Activated CD8-positive, alpha-beta memory T cell treated with anti-CD3 and anti-CD28 coated beads for 48 hours (primary cell): ENCODE results near the gene TSPOAP1.

Experiments
- DNase-seq, 3 experiments: peaks; one replicate each; pipeline ENCODE4 v3.0.0-alpha.2; 2020; ENCODE audit warnings: low read depth in 2 of 3, low spot score in 2 of 3

Gene TSPOAP1

DNA sequence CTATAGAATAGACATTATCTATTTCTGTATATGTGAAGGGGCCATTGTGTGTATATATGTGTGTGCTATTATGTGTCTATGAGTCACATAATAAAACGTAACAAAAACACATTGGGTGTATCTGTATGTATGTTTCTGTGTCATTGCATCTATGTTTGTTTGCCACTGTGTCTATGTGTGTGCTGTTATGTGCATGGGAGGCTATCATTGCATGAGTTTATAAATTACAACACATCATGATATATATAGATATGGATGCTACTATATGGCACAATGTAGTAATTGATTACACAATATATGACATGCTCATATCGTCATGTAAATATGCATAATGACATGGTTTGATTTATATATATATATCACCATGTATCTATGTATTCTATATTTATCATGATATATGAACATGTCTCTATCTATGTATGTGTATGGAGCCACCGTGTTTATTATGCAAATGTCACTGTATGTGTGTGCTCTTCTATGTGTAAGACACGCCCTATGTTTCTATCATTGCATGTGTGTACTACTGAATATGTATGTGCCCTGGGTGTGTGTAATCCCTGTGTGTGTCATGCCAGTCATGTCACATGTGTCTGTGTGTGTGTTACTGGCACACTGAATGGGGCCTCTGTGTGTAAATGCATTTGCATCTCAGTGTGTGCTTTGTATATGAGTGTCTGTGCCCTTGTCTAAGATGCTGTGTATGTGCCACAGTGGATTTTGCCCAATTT lies 1.4 kb upstream of the TSPOAP1 start:
- DNase-seq, result peak in 1 of 3 experiments; percentile 61

DNA sequence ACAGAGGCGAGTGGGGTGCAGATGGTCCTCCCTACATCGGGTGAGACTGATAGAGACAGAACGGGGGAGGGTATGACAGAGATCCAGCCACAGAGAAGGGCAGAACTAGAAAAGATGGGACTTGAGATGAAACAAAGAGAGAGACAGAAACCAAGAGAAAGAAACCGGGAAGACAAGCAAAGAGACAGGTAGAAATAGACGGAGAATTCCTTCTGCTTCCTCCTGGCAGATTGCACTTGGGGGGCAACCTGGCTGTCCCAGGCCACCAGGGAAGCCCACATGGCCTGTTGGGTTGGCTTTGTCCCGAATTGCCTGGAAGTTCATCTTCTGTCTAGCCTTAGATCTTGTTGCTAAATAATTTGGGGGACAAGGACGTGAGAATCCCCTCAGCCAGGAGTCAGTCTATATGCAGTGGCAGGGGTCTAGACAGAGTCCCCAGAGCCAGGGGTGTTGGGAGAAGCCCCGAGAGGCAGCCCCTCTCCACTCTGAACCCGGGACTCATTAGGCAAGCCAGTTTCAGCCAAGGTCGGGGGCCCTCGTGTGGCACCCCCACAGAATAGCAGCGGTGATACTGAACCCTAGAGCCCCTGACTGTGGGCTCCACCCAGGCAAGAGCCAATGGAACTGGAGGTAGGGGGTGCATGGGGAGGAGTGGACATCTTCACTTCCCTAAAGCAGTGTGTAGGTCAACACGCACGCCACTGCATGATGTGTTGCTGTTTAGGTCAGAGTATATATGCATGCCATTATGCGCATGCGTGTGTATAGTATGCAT lies 627 bp upstream of the TSPOAP1 start:
- DNase-seq, result peak; percentile 84 to 94 (median 92)

DNA sequence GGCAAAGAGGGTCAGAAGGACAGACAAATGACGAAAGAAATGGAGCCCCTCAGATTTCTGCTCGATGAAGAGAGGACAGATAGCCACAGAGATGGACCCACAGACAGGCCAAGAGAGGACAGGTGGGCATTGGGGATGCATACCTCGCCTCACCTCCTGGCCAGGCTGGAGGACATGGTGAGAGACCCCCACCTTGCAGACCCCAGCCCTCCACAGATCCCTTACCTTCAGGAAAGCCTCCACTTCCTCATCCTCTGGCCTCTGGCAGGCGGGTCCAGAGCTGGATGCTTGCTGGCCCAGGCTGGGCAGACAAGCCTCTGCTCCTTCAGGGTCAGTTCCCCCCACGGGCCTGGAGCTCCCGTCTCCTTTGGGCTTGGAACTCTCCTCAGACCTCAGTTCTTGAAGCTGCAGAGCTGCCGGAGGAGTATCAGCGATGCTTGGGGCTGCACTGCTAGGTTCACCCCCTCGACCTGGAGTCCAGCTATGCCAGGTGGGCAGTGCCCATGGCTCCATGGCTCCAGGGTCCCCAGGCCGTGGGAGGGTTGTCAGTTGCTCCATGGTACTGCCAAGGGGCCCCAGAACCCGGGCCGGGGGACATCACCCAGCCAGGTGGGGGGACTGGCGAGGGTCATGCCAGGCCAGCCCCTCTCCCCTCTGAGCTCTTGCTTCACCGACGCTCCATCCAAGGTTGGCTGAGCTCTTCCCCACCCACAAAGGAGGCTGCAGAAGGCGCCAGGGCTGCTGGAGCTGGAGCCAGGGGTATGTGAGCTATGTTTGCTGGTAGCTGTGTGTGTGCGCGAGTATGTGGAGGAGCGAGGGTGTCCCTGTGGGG lies 1.0 kb downstream of the TSPOAP1 start:
- no peak for DNase-seq

DNA sequence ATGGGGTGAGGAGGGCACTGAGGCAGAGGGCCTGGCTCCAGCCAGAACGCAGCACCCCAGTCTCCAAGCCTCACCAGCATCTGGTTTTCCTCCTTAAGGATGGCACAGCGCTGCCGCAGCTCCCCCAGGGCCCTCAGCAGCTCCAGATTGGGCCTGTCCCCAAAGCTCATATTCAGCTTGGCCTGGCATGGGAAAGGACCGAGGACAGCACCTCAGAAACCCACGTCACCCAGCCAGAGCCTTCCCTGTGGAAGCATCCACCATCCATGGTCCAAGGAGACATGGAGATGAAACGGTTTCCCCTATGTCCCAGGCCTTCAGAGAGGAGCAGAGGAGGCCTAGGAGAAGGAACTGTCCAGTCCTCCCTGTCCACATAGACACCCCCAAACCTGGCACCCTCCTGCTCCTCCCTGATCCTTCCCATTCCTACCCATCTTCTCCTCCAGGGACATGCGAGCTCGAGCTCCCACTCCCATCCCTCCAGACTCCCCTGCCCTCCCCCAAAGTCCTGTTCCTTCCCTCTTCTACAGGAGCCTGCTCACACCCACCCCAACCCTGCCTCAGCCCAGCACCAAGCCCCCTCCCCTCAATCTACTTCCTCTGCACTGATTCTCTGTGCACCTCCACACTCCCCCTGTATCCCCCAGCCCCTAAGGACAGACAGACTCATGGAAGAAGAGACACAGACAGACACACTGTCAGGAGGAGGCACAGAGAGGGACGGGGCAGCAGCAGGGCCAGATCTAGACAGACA lies 1.8 kb downstream of the TSPOAP1 start:
- no peak for DNase-seq

DNA sequence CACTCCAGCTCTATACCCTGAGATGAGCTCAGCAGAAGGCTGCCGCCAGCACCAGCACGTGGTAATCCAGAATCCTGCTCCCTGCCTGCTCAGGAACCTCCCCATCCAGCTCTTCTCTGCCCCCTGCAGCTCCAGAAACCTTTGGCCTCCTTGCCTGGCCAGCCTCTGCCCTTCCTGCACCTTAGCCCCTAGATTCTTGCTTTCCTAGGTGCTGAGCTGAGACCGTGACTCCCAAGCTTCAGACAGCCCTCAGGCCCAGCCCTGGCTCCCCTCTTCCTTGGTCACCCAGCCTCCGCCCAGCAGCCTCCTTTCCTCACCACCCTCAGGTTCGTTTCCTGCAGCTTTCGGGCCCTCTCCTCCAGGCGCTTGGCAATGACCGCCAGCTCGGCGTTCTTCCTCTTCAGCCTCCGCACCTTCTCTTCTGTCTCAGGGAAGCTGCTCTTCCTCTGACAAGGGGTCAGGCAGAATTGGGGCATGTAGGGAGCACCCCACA lies 2.6 kb downstream of the TSPOAP1 start:
- no peak for DNase-seq

DNA sequence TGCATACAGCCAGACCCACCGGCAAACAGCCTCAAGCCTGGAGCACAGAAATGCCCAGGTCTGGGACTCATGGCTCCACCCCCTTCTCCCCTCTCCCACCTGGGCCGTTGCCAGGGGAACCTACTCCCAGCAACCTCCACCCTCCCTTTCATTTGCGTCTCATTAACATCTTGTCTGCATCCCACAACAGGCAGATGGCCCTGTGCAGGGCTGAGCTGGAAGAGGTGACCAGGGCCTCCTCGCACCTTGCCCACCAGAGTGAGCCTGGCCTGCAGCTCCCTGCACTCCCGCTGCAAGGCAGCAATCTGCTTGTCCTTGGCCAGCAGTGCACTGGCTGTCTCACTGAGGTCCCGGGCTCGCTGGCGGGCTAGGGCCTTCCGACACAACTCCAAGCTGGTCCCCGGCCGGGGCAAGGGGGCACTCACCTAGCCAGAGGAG lies 3.3 kb downstream of the TSPOAP1 start:
- no peak for DNase-seq

DNA sequence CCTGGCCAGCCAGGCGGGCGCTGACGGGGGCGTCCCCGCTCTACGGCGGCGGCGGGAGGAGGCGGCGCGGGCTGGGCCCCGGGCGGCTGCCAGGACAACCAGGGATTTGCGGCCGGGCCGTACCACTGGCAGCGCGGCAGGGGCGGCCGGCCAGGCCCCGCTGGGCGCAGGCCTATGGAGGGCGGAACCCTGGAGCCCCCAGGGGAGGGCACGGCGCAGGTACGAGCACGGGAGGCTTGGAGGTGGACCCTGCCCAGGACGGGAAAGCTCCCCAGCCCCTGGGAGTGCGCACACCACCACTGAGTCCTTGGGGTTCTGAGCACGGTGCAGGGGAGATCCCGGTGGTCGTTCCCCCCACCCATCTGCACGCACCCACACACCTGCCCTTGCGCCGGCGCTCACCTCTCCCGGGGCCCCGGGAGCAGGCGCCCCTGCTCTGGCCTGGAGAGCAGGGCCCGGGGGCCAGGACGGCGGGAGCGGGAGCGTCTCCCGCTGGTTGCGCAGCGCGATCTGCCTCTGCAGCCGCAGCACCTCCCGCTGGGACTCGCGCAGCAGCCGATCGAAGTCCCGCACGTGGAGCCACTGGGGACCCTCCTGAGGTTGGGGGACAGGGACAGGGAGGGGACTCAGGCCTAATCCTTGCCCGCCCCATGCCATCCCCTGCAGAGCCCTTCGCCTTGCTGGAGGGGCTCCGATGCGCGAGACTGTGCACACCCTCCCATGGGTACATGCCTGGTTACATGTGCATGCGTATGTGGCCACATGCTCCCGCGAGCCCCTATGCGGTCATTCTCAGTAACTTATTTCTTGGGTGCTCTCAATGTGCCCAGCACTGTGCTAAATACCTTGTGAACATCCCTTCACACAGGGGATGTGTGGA lies 3.9 kb downstream of the TSPOAP1 start:
- DNase-seq, result no peak

DNA sequence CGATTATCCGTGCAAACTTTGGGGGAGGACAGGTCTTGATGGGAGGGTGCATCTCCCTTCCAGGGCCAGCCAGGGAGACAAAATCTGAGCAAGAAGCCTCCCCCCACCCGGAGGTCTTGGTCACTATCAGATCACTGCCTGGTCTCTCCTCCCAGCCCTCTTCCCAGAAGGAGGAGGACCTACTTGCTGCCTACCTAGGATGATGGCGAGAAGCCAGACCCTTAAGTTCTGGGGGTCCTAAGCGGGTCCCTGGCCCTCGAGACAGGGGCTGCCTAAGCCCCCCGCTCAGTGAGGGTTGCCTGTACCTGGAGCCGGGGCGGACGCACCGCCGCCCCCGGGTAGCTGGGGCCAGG lies 4.6 kb downstream of the TSPOAP1 start:
- no peak for DNase-seq

DNA sequence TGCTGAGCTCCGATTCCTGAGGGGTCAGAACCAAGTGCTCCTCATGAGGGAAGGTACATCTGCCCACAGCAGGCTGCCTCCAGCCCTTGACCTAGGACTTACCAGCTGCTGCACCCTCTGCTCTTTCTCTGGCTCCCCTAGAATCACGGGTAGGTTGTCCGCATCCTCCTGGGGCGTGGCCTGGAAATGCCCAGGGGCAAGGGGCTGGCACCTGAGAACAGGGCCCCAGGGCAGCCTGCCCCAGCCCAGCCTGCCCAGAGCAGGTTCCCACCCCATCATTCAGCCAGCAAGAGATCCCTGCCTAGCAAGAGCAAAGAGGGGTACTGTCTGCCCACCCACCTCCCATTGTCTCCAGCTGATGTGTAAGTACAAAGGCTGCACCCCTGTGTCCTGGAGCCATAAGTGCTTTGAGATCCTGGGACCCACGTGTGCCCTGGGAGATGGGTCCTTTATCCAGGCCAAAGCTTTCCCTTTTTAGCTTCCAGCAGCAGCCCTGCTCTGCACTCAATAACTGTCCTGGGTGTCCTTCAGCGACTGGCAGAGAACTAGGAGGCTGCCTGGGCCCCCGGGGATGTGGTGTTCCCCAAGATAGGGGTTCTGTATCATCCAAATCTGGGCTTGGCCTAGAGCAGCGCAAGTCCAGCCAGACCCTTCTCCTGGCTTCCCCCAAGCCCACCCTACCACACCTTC lies 5.1 kb downstream of the TSPOAP1 start:
- DNase-seq, result no peak

DNA sequence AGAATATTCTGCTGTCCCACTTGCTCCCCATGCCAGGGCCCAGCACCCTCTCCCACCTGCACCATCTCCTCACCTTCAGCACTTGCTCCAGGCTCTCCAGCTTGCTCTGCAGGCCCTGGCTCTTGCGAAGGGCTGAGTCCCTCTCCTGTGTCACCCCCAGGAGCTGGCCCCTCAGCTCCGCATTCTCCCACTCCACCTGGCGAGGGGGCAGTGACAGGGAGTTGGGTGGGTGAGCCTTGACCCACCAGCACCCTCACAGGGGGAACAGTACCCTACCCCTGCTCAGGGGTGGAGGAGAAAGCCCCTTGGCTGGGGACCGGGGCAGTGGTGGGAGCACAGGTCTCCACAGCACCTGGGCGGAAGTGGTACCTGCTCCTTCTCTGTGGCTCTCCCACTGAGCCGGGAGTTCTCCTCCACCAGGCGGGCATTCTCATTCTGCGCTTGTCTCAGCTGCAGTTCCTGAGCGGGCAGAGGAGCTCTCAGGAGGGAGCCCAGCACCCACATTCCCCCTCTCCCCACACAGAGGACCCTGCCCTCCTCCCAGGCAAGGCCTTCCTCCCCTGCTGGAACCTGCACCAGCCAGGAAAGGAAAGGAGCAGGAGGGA lies 5.9 kb downstream of the TSPOAP1 start:
- DNase-seq, result no peak

DNA sequence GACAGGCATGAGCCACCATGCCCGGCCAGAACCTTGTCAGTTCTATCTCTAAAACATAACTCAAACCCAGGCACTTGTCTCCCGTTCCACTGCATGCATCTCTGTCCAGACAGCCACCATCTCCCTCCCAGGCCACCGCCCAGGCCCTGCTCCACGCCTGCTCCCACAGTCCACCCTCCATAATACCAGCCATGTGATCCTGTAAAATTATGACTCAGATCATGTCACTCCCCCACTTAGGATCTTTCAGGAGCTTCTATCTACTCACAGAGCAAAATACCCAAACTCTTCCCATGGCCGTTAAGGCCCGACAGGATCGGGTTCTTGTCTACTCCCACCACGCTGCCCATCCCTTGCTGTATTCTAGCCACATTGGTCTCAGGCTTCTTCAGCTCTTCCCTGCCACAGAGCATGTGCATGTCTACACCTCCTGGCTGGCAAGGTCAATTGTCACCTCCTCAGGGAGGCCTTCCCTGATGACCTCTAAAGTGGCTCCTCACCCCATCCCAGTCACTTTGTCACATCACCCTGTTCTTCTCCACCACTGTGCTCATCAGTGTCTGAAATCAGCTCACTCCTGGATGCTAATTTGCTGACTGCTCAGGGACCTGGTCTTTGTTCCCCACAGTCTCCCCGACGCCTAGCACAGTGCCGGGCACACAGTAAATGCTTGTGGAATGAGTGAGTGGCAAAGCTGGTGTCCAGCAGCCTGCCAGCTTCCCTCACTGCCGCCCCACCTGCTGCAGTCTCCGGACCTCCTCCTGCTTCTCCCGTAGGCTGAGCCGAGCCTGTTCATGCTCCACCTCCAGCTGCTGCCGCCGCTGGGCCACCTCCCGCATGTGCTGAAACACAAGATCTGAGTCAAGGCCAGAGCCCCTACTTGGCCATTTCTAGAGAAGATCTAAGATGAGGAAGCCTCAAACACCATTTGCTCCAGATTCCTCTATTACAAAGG lies 6.7 kb downstream of the TSPOAP1 start:
- no peak for DNase-seq

DNA sequence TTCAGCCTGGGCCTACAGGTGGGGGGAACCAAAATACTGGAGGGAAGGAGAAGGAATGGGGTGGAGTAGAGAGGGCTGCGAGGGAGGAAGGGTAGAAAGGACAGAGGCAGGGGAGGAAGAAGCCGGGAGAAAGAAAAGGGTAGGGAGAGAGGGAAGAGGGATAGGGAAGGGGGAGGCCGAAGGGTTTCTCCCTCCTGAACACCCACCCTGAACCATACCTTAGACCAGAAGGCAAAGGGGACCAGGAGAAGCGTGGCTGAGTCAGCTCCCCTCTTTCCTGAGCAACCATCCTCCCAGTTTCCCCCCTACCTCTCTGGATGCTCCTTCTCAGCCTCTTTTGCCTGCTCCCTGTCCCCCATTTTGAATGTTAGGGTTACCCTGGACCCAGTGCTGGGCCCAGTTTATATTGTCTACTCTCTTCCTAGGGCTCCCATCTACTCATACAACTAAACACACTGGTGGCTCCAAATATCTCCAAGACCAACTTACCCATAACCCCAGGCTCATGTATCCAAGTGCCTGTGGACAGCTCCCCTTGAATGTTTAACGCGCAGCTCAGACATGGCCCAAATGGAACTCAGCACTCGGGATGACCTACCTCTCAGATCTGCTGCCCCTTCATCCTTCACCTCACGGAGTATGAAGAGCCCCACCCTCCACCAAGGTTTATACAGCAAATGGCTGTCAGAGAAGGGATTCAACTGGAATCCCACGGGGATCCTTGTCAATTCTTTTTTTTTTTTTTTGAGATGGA lies 7.8 kb downstream of the TSPOAP1 start:
- no peak for DNase-seq

DNA sequence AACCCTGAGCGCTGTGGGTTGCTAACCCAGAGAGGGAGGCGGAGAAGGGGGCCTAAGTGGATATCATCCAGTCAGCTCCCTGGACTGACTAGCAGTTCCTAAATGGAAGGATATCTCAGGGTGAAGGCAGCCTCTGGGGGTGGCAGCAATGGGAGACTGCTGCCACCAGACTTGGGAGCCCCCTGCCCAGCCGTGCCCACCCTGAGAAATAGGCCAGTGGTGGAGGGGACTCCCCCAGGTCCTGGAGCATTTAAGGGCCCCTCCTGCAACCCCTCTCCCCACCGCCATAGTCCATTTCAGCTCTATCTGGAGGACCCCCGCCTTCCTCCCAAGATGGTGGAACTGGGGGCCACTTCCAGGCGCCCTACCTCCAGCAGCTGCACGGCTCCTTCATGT lies 8.4 kb downstream of the TSPOAP1 start:
- no peak for DNase-seq

DNA sequence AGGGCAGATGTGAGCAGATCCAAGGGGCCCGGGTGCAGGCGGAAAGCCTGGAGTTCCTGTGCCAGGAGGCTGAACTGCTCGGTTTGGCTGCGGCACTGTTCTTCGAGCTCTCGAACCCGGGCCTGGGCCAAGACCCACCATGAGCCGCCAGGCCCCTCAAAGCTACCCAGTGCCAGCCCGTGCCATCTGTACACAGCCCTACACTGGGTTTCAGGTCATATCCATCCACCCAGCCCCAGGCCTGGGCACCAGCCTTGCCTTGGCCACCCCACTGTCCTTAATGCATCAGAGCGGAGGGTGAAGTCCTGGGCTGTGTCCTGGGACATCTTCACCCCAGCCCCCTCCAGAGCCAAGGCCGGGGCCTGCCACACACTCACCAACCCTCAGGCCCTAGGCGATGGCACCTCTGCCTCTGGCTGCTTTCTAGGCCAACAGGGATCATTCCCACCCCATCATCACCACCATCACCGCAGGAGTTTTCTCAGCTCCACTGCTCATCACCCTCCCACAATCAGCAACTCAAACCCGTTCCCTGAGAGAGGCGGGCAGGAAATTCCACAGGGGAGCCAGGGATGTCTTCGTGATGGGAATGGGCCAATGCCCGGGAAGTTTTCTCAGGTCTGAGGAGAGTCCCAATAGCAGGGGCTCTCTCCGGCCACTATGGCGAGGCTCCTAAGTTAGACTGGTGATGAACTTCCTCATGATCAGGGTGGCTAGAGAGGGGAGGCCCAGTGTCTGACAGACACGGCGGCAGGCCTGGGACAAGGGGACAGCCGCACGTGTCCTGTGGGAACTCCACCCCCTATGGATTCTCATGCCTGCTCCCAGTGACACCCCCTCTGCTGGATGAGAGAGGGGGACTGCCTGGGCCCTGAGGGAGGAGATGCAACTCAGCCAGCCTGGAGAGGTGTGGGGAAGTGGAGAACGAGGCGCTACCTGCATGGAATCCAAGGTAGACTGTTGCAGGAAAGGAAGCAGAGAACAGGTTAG lies 9.1 kb downstream of the TSPOAP1 start:
- DNase-seq, result no peak

DNA sequence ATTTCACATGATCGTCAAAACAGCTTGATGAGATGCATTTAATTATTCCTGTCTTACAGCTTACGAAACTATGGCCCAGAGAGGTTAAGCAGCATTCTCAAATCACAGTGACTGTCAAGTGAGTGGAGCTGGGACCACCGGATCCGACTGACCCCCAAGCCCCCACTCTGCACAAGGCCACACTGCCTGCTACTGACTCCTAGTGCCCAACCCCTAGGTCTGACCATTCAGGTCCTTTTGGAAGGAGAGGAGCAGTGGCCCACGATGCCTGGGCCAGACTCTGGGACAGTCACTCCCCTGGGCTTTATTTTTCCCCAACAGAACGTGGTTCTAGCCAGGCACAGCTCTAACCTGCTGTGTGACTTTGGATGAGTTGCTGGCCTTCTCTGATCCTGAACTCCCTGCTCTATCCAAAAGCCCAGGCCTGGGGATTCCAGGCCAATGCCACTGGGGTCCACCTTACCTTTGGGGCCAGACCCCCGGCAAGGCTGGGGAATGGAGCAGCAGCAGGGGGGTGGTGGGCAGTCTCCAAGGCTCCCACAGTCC lies 9.9 kb downstream of the TSPOAP1 start:
- DNase-seq, result no peak

DNA sequence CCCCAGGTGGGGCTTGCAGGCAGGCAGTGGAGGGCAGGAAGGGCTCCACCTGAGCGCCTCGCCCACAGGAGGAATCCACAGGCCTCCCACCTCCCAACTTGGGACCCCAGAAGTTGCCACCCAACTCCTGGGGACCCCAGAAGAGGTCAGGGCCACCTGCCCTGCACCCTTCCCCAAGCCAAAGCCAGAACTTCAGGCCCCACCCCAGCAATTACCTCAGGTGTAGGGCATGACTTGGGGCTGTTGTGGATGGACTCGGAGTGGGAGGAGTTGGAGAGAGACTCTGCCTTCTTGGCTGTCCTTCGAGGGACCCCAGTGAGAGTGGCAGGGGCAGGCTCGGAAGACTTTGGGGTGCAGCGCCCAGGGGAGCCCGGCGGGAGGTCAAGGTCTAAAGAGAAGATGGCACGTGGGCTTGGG lies 10.5 kb downstream of the TSPOAP1 start:
- DNase-seq, result no peak
